SJSA1 (cell line): ENCODE data around the gene CYP27B1. TPM values are rescaled to one million over a fixed set of nuclear protein-coding genes. Genes with fewer than 3 reads are reported as not detected.

Source experiments
- DNase-seq, 2 experiments: peaks; one replicate each; pipeline ENCODE4 v3.0.0-alpha.2; 2015 to 2020; ENCODE audit warnings: low spot score in 2 of 2, low read depth in 1 of 2
- H3K27ac ChIP-seq: fragments of 250-450 bp; sonication (Bioruptor Pico); 2 replicates; pipeline ENCODE4 v1.5.1; 2020; ENCODE audit warnings: mild to moderate bottlenecking, moderate library complexity
- H3K27me3 ChIP-seq: fragments of 250-450 bp; sonication (Bioruptor Pico); replicated peaks from 2 replicates; pipeline ENCODE4 v1.5.1; 2020; ENCODE audit warnings: mild to moderate bottlenecking, moderate library complexity
- H3K36me3 ChIP-seq: fragments of 250-450 bp; sonication (Bioruptor Pico); 2 replicates; pipeline ENCODE4 v1.5.1; 2020; ENCODE audit warnings: mild to moderate bottlenecking
- H3K4me1 ChIP-seq: fragments of 250-450 bp; sonication (Bioruptor Pico); replicated peaks from 2 replicates; pipeline ENCODE4 v1.6.1; 2021; ENCODE audit warnings: mild to moderate bottlenecking
- H3K4me3 ChIP-seq: fragments of 250-450 bp; sonication (Bioruptor Pico); 2 replicates; pipeline ENCODE4 v1.5.1; 2020; ENCODE audit warnings: mild to moderate bottlenecking
- H3K9me3 ChIP-seq: fragments of 250-450 bp; sonication (Bioruptor Pico); replicated peaks from 2 replicates; pipeline ENCODE4 v1.5.1; 2020; ENCODE audit warnings: mild to moderate bottlenecking
- total RNA-seq: library from RNA; depleted of rRNA; stranded (reverse); fragments of >200 nt; shearing (Covaris generic); gene quantifications from 2 replicates; pipeline ENCODE4 v1.2.3, GENCODE V29; 2014

Gene CYP27B1
- total RNA-seq, 1 experiment from 2014 or later: 12.9 TPM

DNA sequence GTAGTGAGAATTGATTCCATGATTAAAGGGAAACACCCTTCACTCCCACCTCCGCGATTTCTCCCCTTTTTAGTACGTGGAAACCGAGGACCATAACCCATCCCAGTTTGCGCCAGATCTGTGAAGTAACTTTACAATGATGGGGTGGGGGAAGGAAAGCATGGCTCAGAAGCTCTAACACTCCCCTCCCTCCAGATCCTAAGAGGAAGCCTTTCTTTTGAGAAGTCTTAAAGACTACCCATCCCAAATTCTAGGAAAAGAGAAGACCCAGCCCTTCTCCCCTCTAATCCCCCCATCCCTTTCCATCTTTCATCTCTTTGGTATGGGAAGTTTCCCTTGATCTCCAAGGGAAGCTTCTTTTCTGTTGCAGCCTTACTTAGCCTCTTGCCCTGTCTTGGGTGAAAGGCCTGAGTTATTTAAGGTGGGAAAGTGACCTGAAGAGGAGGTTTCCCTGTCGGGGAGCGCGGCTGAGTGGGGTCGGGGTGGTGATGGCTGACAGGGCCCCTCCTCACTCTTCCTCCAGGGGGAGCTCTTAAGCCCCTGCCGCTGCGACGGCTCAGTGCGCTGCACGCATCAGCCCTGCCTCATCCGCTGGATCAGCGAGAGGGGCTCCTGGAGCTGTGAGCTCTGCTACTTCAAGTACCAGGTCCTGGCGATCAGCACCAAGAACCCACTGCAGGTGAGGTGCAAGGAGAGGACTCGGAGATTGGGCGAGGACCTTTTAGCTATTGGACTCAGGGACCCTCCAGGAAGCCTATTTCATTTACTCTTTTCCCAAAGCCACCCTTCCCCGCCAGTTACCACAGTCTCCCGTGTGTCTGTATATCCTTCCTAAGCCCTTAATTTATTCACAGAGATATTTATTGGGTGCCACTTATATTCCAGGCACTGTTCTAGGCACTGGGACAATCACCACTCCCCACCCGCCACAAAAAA is 10.2 kb downstream of the CYP27B1 start:
- Histone ChIP-seq H3K27me3 (peaks cover 29% of the 10 kb centered on the region), H3K9me3 (no peaks in the 10 kb centered on the region), H3K4me1 (peaks cover 30% of the 10 kb centered on the region), H3K4me3 (no peak overlapping the region), H3K36me3 (peaks cover 19% of the 10 kb centered on the region), H3K27ac (no peak overlapping the region)
- DNase-seq: peak; percentile 90 to 99

- Histone ChIP-seq H3K27me3 (peaks cover 29% of the 10 kb centered on the region), H3K4me1 (peaks cover 38% of the 10 kb centered on the region), H3K27ac (no peak overlapping the region), H3K36me3 (peaks cover 28% of the 10 kb centered on the region), H3K4me3 (peak overlapping the region; percentile 41), H3K9me3 (no peaks in the 10 kb centered on the region)
- peak; percentile 85 to 96 for DNase-seq
Observed at GRCh38 chr12:57755454-57756372, 11.2 kb downstream of the CYP27B1 start.

DNA sequence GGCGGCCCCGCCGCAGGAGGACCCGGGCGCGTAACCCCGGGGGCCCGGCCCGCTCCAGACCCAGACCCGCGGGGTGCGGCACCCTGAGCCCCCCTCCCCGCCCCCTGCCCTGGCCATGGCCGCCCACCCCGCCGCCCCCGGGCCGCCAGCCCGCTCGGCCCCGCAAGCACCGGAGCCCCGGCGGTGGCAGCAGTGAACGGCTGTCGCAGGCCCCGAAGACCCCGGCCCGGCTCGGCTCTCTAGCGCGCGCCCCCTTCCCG is 11.8 kb downstream of the CYP27B1 start:
- H3K27ac ChIP-seq: no peak overlapping the region
- peaks cover 29% of the 10 kb centered on the region for H3K27me3 ChIP-seq
- peak in 1 of 2 experiments; percentile 97 for DNase-seq
- peaks cover 41% of the 10 kb centered on the region for H3K4me1 ChIP-seq
- H3K9me3 ChIP-seq: no peaks in the 10 kb centered on the region
- peaks cover 34% of the 10 kb centered on the region for H3K36me3 ChIP-seq
- peak overlapping the region; percentile 41 for H3K4me3 ChIP-seq

- Histone ChIP-seq H3K4me1 (peaks cover 41% of the 10 kb centered on the region), H3K9me3 (no peaks in the 10 kb centered on the region), H3K27ac (no peak within 1 kb of the TSS), H3K4me3 (peak within 1 kb of the TSS; percentile 41), H3K27me3 (peaks cover 28% of the 10 kb centered on the region), H3K36me3 (peaks cover 37% of the 10 kb centered on the region)
- DNase-seq: peak; percentile 91 to 99
Observed at GRCh38 chr12:57754411-57755193, 12.3 kb downstream of the CYP27B1 start, which contains the start of gene MARCHF9. Gene MARCHF9, plus strand, starts transcription at chr12:57755103. Its CDS starts 426 bp downstream, at chr12:57755529.

DNA sequence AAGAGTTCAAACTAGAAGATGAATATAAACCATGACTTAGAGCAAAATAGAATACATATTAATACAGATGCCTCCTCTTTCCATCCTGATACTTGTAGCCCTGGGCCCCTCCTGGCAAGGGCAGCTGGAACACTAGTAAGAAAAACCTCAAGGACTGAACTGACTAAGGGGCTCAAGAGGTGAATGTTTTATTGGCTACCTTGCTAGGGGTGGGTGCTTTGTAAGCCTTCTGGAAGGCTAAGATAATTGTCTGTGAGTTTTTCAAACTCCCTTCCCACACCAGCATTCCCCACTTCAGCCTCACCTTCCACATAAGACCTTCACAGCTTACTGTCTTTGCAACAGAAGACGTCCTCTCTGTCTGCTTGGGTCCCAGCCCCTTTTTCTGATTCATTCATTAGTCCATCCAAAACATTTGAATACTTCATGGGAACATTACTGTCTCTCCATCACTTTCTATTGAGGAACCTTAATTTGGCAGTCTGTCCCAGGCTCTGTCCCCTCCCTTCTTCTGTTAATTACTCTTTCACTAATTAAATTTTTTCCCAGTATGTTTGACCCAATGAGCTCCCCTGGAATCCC is 13.0 kb downstream of the CYP27B1 start:
- H3K36me3 ChIP-seq: peaks cover 41% of the 10 kb centered on the region
- no peak overlapping the region for H3K4me3 ChIP-seq
- peaks cover 26% of the 10 kb centered on the region for H3K27me3 ChIP-seq
- DNase-seq: no peak
- H3K27ac ChIP-seq: no peak overlapping the region
- no peaks in the 10 kb centered on the region for H3K9me3 ChIP-seq
- H3K4me1 ChIP-seq: peaks cover 41% of the 10 kb centered on the region

DNA sequence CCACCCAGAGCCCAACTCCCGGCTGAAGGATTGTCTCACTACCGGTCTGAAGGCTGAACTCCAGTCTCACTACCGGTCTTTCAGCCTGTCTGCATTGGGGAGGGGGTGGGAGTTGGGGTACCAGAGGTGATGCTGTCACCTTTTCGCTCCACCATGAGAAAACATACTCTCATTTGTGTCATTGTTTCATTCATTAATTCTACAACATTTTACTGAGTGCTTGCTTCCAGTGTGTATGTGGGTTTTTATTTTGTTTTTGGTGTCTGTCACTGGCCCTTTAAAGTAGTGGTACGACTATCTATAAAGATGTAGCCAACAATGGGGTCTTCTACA is 14.2 kb downstream of the CYP27B1 start:
- peaks cover 41% of the 10 kb centered on the region for H3K4me1 ChIP-seq
- H3K27ac ChIP-seq: peak overlapping the region; percentile 27

DNA sequence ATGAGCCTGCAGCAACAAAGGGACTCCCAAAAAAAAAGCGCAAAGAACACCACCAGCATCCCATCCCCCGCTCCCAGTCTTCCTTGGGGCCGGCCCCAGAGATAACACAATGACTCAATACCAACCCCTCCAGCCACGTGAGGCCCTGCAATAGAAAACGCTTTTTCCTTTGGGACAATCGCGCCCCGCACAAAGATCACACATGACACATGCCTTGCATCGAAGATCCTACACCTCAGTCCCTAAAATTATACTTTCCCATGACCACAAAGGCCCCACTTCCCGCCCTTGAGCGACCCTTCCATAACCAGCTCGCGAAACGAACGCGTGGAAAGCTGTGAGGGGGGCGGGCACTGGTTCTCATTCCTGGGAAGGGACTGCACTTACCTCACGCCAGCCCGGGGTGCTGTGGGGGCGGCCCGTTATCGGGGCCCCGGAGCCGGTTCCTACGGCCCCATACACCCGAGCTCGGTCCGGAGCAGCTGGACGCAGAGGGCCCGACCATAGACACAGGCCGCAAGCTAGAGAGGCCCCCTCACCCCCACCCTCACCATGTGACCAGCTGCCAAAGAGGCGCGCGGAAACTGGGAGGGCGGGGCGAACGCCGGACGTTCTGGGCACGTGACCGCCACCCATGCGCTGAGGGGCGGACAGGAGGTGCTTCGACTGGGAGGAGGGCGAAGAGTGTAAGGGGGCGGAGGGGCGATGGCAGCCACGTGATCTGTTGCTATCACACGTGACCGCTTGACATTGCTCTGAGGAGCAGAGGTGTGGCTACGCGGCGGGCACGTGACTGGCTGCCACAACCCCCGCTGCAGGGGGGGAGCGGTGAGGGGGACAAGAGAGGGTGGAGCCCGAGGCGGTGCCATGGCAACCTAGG is 14.8 kb downstream of the CYP27B1 start, which contains the start of gene CDK4:
Gene CDK4, minus strand, starts transcription at position 523 of the 880 bp plus-strand sequence. CDS start 593 bp downstream, outside the sequence.
- peak; percentile 100 for DNase-seq
- H3K4me1 ChIP-seq: peaks cover 41% of the 10 kb centered on the region
- H3K36me3 ChIP-seq: peaks cover 48% of the 10 kb centered on the region
- H3K9me3 ChIP-seq: no peaks in the 10 kb centered on the region
- H3K27ac ChIP-seq: peak within 1 kb of the TSS; percentile 90
- peak within 1 kb of the TSS; percentile 59 for H3K4me3 ChIP-seq
- peaks cover 26% of the 10 kb centered on the region for H3K27me3 ChIP-seq

More for the DNA sequence above, 14.2 kb downstream of the CYP27B1 start:
- Histone ChIP-seq H3K4me3 (peak overlapping the region; percentile 59), H3K9me3 (no peaks in the 10 kb centered on the region), H3K36me3 (peaks cover 42% of the 10 kb centered on the region), H3K27me3 (peaks cover 26% of the 10 kb centered on the region)
- no peak for DNase-seq

- H3K36me3 ChIP-seq: peaks cover 54% of the 10 kb centered on the region
- H3K9me3 ChIP-seq: no peaks in the 10 kb centered on the region
- H3K27ac ChIP-seq: peak overlapping the region; percentile 90
- H3K27me3 ChIP-seq: peaks cover 23% of the 10 kb centered on the region
- peak overlapping the region; percentile 59 for H3K4me3 ChIP-seq
- peaks cover 42% of the 10 kb centered on the region for H3K4me1 ChIP-seq
- peak in 1 of 2 experiments; percentile 95 for DNase-seq
Observed at GRCh38 chr12:57751432-57751787, 15.5 kb downstream of the CYP27B1 start.

DNA sequence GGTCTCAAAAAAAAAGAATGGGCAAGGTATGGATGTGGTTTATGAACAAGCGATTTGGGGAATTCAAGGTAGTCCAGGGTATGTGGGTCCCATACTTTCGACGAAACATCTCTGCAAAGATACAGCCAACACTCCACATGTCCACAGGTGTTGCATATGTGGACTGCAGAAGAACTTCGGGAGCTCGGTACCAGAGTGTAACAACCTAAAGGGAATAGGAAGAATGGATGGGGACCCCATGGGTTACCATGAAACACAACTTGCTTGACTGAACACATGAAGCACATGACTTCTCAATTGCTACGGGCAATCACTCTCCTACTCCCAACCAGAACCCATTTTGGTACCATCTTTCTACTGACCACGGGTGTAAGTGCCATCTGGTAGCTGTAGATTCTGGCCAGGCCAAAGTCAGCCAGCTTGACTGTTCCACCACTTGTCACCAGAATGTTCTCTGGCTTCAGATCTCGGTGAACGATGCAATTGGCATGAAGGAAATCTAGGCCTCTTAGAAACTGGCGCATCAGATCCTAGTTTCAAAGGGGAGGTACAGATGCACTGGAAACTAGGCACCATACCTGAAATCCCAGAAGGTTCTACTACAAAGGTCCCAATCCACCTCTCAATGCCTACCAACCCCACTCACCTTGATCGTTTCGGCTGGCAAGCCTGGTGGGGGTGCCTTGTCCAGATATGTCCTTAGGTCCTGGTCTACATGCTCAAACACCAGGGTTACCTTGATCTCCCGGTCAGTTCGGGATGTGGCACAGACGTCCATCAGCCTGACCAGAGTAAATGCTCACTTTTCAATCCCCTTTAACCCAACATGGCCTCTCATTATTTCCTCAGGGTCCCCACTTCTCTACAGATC is 16.1 kb downstream of the CYP27B1 start:
- Histone ChIP-seq H3K27me3 (peaks cover 17% of the 10 kb centered on the region), H3K27ac (peak overlapping the region; percentile 90), H3K36me3 (peaks cover 60% of the 10 kb centered on the region), H3K9me3 (no peaks in the 10 kb centered on the region), H3K4me3 (peak overlapping the region; percentile 59), H3K4me1 (peaks cover 44% of the 10 kb centered on the region)
- peak; percentile 74 to 95 for DNase-seq

GRCh38 chr12:57749061-57749460 is 17.8 kb downstream of the CYP27B1 start:
- Histone ChIP-seq H3K9me3 (no peaks in the 10 kb centered on the region), H3K4me1 (peaks cover 48% of the 10 kb centered on the region), H3K27ac (no peak overlapping the region), H3K4me3 (no peak overlapping the region), H3K27me3 (peaks cover 11% of the 10 kb centered on the region), H3K36me3 (peaks cover 69% of the 10 kb centered on the region)
- DNase-seq: peak in 1 of 2 experiments; percentile 96

GRCh38 chr12:57746025-57746424 is 20.9 kb downstream of the CYP27B1 start:
- Histone ChIP-seq H3K4me3 (no peak overlapping the region; the same call in 1 of the 2 replicates), H3K27ac (no peak overlapping the region), H3K27me3 (peaks cover 31% of the 10 kb centered on the region), H3K36me3 (peaks cover 60% of the 10 kb centered on the region), H3K4me1 (peaks cover 30% of the 10 kb centered on the region), H3K9me3 (no peaks in the 10 kb centered on the region)
- no peak for DNase-seq
